HEK293T (cell line): ENCODE results near the gene VSTM4.

ENCODE experiments used
- CTCF ChIA-PET: fragments of 350-600 bp; formaldehyde crosslinking; extraction: SDS; loops from one replicate; lab custom pipeline; 2021; ENCODE audit warnings: antibody characterized with exemption, inconsistent platforms; lab: Yijun Ruan, JAX
- POLR2A ChIA-PET: fragments of 350-600 bp; formaldehyde crosslinking; extraction: SDS; loops from one replicate; lab custom pipeline; 2020; ENCODE audit warnings: antibody characterized with exemption, inconsistent platforms; lab: Yijun Ruan, JAX
- DNase-seq: peaks from one replicate; pipeline ENCODE4 v3.0.0; 2012; ENCODE audit warnings: mixed read lengths; ENCODE audit errors: extremely low spot score
- ARNT ChIP-seq: fragments of 450-650 bp; IDR thresholded peaks from 2 replicates; pipeline ENCODE4 v1.6.1; 2017; ENCODE audit warnings: mild to moderate bottlenecking
- BHLHE40 ChIP-seq: fragments of 450-650 bp; IDR thresholded peaks from 2 replicates; pipeline ENCODE4 v1.6.1; 2016; ENCODE audit warnings: mild to moderate bottlenecking, moderate library complexity, borderline replicate concordance
- CTBP1 ChIP-seq: fragments of 450-650 bp; IDR thresholded peaks from 2 replicates; pipeline ENCODE4 v1.6.1; 2016; ENCODE audit warnings: borderline replicate concordance
- ELF4 ChIP-seq: fragments of 450-650 bp; IDR thresholded peaks from 2 replicates; pipeline ENCODE4 v1.6.1; 2017; ENCODE audit warnings: antibody characterized with exemption
- FOXA1 ChIP-seq: fragments of 450-650 bp; IDR thresholded peaks from 2 replicates; pipeline ENCODE4 v1.6.1; 2016; ENCODE audit warnings: mild to moderate bottlenecking
- FOXK2 ChIP-seq: fragments of 450-650 bp; IDR thresholded peaks from 2 replicates; pipeline ENCODE4 v1.6.1; 2016; ENCODE audit warnings: mild to moderate bottlenecking
- FOXM1 ChIP-seq: fragments of 450-650 bp; IDR thresholded peaks from 2 replicates; pipeline ENCODE4 v1.6.1; 2017; ENCODE audit warnings: mild to moderate bottlenecking, borderline replicate concordance
- HDGF ChIP-seq: fragments of 450-650 bp; IDR thresholded peaks from 2 replicates; pipeline ENCODE4 v1.6.1; 2017; ENCODE audit warnings: antibody characterized with exemption, borderline replicate concordance
- L3MBTL2 ChIP-seq: fragments of 450-650 bp; conservative IDR thresholded peaks from 2 replicates; pipeline ENCODE4 v1.6.1; 2016; ENCODE audit warnings: mild to moderate bottlenecking
- LEF1 ChIP-seq: fragments of 450-650 bp; IDR thresholded peaks from 2 replicates; pipeline ENCODE4 v1.6.1; 2017; ENCODE audit warnings: mild to moderate bottlenecking, borderline replicate concordance
- NFRKB ChIP-seq: fragments of 450-650 bp; IDR thresholded peaks from 2 replicates; pipeline ENCODE4 v1.6.1; 2016; ENCODE audit warnings: mild to moderate bottlenecking, moderate library complexity
- SP1 ChIP-seq: fragments of 450-650 bp; IDR thresholded peaks from 2 replicates; pipeline ENCODE4 v1.6.1; 2017
- SUZ12 ChIP-seq: fragments of 450-650 bp; IDR thresholded peaks from 2 replicates; pipeline ENCODE4 v1.6.1; 2016; ENCODE audit warnings: mild to moderate bottlenecking
- TARDBP ChIP-seq: fragments of 450-650 bp; IDR thresholded peaks from 2 replicates; pipeline ENCODE4 v1.6.1; 2016
- ZNF384 ChIP-seq: fragments of 450-650 bp; IDR thresholded peaks from 2 replicates; pipeline ENCODE4 v1.6.1; 2016
- TF ChIP-seq, protein P1 (sequence below): fragments of 450-650 bp; IDR thresholded peaks from 2 replicates; pipeline ENCODE4 v1.6.1; 2016

VSTM4 gene

DNA sequence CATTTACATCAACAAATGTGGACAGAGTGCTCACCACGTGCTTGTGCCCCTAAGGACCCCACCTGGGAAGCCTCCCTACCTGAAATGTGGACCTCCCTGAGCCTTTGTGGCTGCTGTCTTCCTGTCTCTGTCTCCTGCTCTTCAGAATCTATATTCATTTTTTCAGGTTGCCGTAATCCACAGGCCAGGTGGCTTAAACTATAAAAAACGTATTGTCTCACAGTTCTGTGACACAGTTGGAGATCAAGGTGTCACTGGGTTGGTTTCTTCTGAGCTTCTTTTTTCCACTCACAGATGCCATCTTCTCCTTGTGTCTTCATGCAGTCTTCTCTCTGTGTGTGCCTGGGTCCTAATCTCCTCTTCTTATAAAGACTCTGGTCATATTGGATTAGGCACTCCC lies 5.6 kb upstream of the VSTM4 start:
- TF ChIP-seq SP1 = no peak
- TF ChIP-seq, protein P1, sequence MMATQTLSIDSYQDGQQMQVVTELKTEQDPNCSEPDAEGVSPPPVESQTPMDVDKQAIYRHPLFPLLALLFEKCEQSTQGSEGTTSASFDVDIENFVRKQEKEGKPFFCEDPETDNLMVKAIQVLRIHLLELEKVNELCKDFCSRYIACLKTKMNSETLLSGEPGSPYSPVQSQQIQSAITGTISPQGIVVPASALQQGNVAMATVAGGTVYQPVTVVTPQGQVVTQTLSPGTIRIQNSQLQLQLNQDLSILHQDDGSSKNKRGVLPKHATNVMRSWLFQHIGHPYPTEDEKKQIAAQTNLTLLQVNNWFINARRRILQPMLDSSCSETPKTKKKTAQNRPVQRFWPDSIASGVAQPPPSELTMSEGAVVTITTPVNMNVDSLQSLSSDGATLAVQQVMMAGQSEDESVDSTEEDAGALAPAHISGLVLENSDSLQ = no peak
- TF ChIP-seq ELF4 = no peak
- TF ChIP-seq FOXK2 = no peak
- TF ChIP-seq BHLHE40 = no peak
- no peak for TF ChIP-seq L3MBTL2
- TF ChIP-seq FOXA1 = no peak
- TF ChIP-seq NFRKB = no peak
- no peak for TF ChIP-seq ARNT
- POLR2A ChIA-PET = no interaction called here
- CTCF ChIA-PET = no interaction called here
- DNase-seq = no peak

GRCh38 chr10:49119746-49120145 lies 4.4 kb upstream of the VSTM4 start:
- POLR2A ChIA-PET = no interaction called here
- CTCF ChIA-PET = interaction anchor here (0.7 kb wide), 1 partner anchor 1738 kb away, joined by 3 read pairs; no protein-coding TSS in a partner anchor
- DNase-seq = no peak
- TF ChIP-seq NFRKB (no peak), CTBP1 (no peak), FOXM1 (no peak), L3MBTL2 (no peak), ARNT (no peak), FOXA1 (no peak), ELF4 (no peak), FOXK2 (no peak), SUZ12 (no peak), ZNF384 (no peak), BHLHE40 (no peak), TARDBP (no peak), HDGF (no peak), SP1 (no peak)
- TF ChIP-seq, protein P1 = no peak

DNA sequence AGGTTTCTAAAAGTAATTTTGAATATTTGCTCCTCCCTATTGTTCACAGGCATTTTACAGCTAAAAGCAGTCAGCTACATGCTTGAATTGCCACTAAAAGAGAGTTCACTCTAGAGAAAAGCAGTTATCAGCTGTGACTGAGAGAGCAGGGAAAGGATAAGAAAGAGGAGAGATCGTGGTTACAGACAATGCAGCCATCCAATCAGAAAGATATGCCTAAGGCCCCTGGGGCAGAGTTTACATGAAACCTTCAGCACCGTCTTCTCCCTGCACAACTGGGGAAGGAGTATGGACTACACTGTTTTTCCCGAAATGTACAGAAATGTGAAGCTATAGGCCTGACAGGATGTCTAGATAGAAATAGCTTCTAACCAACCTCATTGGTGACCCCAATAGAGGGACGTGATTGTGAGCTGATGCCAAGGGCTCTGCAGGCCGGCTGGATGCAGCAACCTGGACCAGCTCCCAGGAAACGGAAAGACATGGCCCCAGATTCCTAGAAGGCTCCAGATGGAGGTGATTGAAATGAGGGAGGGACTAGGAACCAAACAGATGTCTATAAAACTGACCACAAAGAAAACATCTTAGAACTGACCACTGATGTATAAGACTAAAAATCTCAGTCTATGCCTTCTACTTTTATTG lies 3.2 kb upstream of the VSTM4 start:
- CTCF ChIA-PET = interaction anchor here (0.6 kb wide), 1 partner anchor 357 kb away, joined by 3 read pairs; no protein-coding TSS in a partner anchor
- TF ChIP-seq LEF1 (no peak), NFRKB (no peak), ELF4 (no peak)
- TF ChIP-seq, protein P1 = 0 out of 2 replicates have a peak, but pooled peaks have one; percentile 16
- POLR2A ChIA-PET = no interaction called here
- DNase-seq = no peak

- ChIA-PET POLR2A (no interaction called here), CTCF (no interaction called here)
- TF ChIP-seq L3MBTL2 (no peak), FOXM1 (no peak), ZNF384 (no peak), NFRKB (no peak), FOXA1 (no peak), FOXK2 (no peak), TARDBP (no peak), BHLHE40 (no peak), LEF1 (no peak), CTBP1 (no peak)
- no peak for DNase-seq
Measured at GRCh38 chr10:49117376-49118070, 2.2 kb upstream of the VSTM4 start.

GRCh38 chr10:49116509-49117375 lies 1.4 kb upstream of the VSTM4 start:
- CTCF ChIA-PET = no interaction called here
- TF ChIP-seq SP1 = no peak
- TF ChIP-seq, protein P1 = no peak
- TF ChIP-seq FOXA1 = no peak
- no peak for TF ChIP-seq NFRKB
- no peak for TF ChIP-seq LEF1
- no peak for TF ChIP-seq BHLHE40
- TF ChIP-seq ARNT = no peak
- TF ChIP-seq L3MBTL2 = no peak
- no peak for TF ChIP-seq FOXK2
- no peak for TF ChIP-seq HDGF
- TF ChIP-seq SUZ12 = no peak
- POLR2A ChIA-PET = no interaction called here
- no peak for DNase-seq
